HTERT RPE-1 (cell line): ENCODE data around the gene NOVA2.

Experiments used
- in situ Hi-C: fragments of 300-500 bp; cut with MboI; formaldehyde crosslinking; loops from 4 replicates; pipeline ENCODE4 v1.14.3; 2020; ENCODE audit warnings: low sequenced_read_pairs

Gene NOVA2

DNA sequence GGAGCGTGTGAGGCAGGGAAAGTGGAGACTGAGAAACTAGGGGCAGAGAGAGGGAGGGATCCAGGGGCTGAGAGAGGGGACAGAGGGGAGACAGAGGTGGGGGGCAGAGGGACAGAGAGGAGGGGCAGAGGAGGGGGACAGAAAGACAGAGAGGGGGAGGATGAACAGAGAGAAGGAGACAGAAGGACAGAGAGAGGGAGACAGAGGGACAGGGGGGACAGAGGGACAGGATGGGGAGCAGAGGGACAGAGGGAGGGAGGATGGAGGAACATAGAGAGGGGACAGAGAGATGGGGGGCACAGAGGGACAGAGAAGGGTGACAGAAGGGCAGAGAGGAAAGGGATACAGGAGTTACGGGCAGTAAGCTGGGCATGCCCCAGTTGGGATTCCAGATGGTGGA, 44.4 kb downstream of the NOVA2 start:
- in situ Hi-C loops: no loop called here

DNA sequence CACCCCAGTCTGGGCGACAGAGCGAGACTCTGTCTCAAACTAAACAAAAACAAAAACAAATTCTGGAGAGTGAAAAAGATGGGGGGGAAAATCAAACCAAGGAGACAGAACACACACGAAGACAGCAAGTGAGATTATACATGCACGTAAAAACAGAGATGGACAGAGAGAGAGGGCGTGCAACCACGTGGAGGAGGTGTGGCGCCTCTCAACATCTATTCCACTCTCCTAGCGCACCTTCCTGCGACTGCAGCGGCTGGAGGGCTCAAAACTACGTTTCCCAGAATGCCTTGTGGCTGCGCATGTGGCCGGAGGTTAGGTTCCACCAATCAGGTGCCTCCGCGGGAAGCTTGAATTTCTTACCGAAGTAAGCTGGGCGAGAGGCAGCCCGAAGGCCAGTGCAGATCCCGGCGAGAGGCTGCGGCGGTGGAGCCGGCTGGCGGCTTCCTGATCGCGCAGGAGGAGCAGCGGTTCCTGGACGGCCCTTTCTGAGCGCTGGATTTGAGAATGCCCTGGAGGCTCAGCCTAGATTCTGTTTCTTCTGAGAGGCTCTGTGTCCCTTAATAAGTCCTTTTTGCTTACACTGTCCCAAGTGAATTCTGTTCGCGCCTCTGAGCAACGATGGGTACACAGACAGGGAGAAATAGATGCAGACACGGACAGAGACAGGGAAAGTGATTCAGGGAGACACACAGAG, 46.0 kb downstream of the NOVA2 start:
- in situ Hi-C loops: no loop called here

DNA sequence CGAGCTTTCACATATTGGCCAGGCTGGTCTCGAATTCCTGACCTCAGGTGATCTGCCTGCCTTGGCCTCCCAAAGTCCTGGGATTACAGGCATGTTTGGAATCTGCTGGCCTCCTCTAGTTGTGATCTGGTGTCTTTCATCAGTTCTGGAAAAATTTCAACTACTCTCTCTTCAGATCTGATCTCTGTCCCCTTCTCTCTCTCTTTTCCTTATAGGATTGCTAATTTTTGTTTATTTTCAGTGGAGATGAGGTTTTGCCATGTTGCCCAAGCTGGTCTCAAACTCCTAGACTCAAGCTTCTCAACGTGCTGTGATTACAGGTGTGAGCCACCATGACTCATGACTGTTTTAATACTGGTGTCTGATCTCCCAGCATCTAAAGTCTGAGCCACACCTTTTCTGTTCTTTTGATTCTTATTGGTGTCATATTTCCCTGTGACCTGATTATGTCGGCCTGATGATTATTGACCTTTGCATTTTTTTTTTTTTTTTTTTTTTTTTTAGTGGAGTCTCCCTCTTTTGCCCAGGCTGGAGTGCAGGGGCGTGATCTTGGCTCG, 48.7 kb downstream of the NOVA2 start:
- in situ Hi-C loops: no loop called here

DNA sequence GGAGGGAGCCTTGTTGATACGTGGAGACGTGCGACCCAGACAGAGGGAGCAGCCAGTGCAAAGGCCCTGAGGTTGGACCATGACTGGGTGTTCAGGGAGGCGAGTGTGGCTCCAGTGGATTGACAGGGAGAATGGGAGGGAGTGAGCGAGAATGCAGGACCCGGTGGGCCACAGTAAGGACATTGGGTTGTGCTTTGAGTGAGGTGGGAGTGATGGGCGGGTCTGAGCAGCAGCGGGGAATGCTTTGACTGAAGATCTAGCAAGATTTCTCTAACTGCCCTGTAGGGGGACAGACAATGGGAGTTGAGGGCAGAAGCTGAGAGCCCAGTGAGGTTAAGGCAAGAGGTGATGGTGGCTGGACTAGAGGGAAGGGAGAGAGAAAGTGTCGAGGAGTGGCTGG, 51.4 kb downstream of the NOVA2 start:
- in situ Hi-C loops: no loop called here

DNA sequence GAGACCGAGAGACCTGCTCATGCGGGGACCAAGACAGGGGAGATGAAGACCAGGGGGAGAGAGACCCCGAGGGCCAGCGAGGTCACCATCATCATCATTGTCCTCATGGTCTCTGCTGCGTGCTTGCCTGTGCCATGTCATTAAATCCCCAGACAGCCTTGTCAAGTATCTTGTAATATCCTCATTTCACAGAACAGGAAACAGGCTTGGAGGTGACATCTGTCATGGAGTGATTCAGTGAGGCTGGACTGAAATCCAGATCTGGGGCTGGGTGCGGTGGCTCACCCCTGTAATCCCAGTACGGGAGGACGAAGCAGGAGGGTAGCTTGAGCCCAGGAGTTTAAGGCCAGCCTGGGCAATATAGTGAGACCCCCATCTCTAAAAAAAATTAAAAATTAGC, 53.2 kb downstream of the NOVA2 start:
- in situ Hi-C loops: no loop called here

DNA sequence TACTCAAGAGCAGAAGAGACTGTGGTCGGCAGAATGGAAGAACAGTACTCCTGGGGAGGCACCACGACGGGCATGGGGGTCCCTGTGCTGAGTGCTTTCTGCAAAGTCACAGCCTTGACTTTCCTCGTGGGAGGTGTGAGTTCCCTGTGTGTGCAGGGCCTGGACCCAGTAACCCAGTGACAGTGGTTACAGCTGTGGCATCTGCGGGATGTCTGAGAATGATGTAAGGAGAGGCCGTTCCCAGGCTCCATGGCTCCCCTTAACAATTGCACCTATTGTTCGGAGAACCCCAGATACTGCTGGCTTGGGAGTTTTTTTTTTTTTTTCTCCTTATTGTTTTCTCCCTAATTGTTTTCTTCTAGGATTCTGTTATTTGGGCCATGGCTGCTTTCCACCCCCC, 54.0 kb downstream of the NOVA2 start:
- in situ Hi-C loops: no loop called here

GRCh38 chr19:45918721-45919120, 54.9 kb downstream of the NOVA2 start:
- in situ Hi-C loops: no loop called here

DNA sequence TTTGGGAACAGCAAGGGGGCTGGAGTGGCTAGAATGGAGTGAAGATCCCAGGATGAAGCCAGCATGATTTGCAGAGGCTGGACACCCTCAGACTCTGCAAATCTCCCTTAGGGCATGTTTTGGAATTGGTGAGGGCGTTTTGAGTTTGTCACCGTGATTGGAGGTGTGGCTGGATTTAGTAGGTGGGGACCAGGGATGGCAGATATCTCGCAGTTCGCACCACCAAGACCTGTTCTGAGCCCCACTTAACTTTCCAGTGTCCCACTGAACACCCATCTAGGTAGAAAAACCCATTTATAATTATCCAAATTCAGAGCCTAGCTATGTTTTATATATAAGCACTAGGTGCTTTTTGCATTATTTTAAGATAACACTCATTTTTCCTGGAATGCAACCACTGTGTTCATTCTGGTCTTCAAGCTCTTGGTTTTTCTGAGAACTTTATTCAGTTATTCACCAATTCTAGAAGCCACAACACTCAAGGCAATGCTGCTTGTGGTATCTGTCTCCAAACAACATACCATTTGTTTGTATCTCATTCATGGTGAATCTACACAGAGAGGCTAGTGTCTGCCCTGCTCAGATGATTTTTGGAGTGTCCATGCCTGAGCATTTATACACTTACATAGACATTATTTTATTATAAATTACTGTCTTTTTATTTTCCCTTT, 56.1 kb downstream of the NOVA2 start:
- in situ Hi-C loops: no loop called here

DNA sequence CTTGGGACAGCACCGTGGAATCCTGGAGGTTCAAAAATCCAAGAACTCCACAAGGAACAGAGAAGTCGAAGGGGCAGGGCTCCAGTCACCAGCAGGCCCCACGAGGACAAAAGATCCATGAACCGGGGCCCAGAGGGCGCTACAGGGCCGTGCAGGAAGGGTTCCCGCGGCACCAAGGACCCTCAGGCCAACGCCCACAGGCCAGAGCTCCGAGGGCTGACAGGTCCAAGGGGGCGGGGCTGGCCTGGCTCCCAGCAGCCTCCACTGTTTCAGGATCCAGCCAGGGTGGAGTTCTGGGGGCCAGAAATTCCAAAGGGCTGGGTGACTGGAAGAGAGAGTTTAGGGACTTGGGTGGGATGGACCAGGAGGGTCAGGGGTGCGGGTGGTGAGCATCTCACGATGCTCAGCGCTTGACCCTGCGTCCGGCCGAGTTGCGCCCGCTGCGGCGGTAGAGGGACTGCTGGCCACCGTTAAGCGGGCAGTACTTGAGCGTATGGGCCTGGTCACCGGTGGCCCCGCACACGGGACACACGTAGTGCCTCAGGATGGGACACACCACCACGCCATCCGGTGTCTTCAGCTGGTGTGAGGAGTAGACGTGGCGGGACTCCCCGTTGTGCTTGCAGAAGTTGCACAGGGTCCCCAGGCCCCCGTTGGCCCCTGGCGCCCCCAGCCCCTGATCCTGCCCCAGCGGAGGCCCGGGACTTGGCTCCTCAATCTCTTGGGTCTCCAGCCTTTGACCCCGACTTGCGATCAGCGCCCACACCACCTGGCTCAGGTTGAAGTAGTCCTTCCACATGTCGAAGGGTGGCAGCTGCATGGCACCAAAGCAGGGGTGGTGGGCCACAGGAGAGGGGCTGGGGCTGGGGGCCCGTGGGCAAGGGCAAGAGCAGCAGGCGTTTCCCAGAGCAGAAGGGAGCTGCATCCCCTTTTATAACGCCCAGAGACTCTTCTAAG, 59.5 kb downstream of the NOVA2 start, which contains the start of gene NANOS2:
NANOS2 (minus strand) TSS at position 905 of the 957 bp plus-strand sequence; CDS start at position 820, 85 bp downstream.
- in situ Hi-C loops: no loop called here

DNA sequence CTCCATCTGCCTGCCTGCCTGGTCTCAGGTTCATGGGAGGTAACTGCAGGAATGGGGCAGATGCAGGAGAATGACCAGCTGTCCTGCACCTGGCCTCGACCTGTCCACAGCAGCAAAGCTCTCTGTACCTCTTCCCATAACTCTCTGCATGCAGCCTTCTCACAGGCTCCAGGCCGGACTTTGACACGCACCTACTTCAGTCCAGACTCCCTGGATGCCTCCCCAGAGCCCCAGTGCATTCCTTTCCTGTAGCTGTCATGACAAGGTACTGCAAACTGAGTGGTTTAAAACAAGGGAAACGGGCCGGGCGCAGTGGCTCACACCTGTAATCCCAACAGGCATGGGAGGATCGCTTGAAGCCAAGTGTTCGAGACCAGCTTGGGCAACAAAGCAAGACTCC, 62.4 kb downstream of the NOVA2 start:
- in situ Hi-C loops: no loop called here

GRCh38 chr19:45908956-45909355, 64.7 kb downstream of the NOVA2 start:
- in situ Hi-C loops: no loop called here

DNA sequence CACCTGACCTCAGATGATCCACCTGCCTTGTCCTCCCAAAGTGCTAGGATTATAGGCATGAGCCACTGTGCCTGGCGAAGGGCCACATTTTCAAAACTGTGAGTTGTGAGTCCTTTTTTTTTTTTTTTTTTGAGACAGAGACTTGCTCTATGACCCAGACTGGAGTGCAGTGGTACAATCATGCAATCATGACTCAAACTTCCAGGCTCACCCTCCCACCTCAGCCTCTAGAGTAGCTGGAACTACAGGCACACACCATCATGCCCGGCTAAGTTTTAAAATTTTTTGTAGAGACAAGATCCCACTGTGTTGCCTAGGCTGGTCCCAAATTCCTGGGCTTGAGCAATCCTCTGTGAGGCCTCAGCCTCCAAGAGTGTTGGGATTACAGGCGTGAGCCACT, 67.4 kb downstream of the NOVA2 start:
- in situ Hi-C loops: no loop called here

GRCh38 chr19:45905011-45905410, 68.7 kb downstream of the NOVA2 start:
- in situ Hi-C loops: no loop called here

DNA sequence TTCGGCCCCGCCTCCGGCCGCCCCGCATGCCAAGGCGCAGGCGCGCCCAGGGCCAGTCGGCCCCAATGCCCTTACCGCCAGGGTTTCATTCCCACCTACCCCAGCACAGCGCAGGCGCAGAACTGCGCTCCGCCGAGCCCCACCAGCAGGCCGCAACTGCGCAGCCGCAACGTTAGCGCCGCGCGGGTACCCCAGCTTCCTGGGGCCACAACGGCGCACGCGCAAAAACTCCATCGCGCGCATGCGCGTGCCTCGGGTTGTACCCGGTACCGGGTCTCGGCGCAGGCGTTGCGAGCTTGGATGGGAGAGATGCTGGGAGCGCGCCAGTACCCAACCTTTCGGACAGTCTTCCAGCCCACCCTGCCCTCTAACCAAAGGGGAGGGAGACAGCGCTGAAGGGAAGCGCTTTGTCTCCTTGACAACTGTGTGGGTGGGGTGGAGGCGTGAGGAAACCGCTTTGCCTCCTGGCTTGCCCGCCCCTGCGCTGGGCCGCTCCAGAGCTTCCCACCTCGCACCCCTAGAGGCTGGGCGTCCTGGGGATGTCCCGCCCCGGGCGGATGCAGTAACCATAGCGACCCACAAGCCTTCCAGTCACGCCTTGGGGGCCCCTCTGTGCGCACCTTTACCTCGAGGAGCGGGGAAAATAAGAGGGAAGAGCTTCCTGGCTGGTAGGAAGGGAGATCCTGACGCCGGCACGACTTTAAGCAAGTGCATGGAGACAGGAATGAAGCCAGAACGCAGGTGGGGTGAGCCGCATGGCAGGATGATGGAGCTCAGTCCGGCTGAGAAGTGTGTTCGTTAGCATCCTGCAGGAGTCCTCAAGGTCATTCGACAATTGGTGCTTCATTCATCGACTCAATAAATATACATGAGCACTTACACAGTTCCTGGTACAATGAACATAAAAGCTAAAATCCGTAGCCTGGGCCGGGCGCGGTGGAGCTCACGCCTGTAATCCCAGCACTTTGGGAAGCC, 70.7 kb downstream of the NOVA2 start:
- in situ Hi-C loops: no loop called here

GRCh38 chr19:45901912-45902650, 71.6 kb downstream of the NOVA2 start, which contains the start of gene MYPOP:
MYPOP (minus strand) TSS chr19:45902613; CDS start chr19:45901773, 840 bp downstream.
- in situ Hi-C loops: no loop called here

DNA sequence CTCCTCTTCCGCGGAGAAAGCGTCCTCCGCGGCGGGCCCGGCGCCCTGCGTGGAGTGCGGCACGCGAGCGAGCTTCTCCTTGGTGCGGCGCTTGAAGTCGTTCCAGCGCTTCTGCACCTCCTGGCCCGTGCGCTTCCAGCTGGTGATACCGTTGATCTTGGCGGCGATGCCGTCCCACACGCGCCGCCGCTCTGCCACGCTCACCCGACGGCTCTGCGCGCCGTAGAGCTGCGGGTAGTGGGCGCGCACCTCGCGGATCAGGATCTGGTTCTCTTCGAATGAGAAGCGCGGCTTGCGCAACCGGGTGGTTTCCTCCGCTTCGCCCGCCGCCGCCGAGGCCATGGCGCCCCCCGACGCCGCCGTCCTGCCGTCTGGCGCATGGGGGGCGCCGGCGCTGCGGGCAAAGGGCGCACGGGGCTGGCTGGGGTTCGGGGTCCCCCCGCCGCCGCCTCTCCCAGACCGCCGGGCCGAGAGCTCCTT, 72.2 kb downstream of the NOVA2 start:
- in situ Hi-C loops: no loop called here

GRCh38 chr19:45900738-45901431, 72.8 kb downstream of the NOVA2 start:
- in situ Hi-C loops: no loop called here

GRCh38 chr19:45899919-45900589, 73.6 kb downstream of the NOVA2 start:
- in situ Hi-C loops: no loop called here
